HepG2 (cell line): ENCODE results near the gene GNAT3. TPM values are rescaled to one million over a fixed set of nuclear protein-coding genes. Genes with fewer than 3 reads are reported as not detected.
A peak's percentile ranks its signal among the peaks of the same experiment; 100 is the strongest.

Experiments
- ATAC-seq: fragments of 200-7000 bp; cut with Tn5 transposase; 3 replicates; pipeline ENCODE4 v1.9.1; 2020; ENCODE audit warnings: mild to moderate bottlenecking, moderate library complexity
- BruUV-seq: library from RNA; stranded (reverse); fragments of 400-500 nt; replicated peaks from 2 replicates; lab custom pipeline; 2021; lab: Mats Ljungman, UMichigan
- CTCF ChIA-PET: fragments of 300-600 bp; formaldehyde crosslinking; extraction: SDS; loops from one replicate; lab custom pipeline; 2021; ENCODE audit warnings: low total read pairs, inconsistent platforms, low intra/inter-chr PET ratio; lab: Yijun Ruan, JAX
- POLR2A ChIA-PET: fragments of 350-600 bp; sonication (Branson Sonifier 250); formaldehyde crosslinking; loops from one replicate; lab custom pipeline; 2020; ENCODE audit warnings: antibody characterized with exemption, inconsistent platforms; lab: Yijun Ruan, JAX
- DNase-seq: peaks from one replicate; pipeline ENCODE4 v3.0.0-alpha.2; 2015; ENCODE audit warnings: low spot score
- FAIRE-seq: peaks from 3 replicates; lab custom pipeline; 2011; peaks lifted over from hg19 to GRCh38; lab: Jason Lieb, UNC
- H2AFZ ChIP-seq: one replicate; pipeline ENCODE4 v1.6.1; 2011; ENCODE audit warnings: low read length, inconsistent platforms
- H3K27ac ChIP-seq: fragments of 300-600 bp; 3 replicates; pipeline ENCODE4 v1.8.0; 2011; ENCODE audit warnings: mixed run types, mild to moderate bottlenecking, mixed read lengths, low read length, inconsistent platforms; ENCODE audit not compliant: insufficient read depth; ENCODE audit errors: extremely low read length
- H3K27me3 ChIP-seq, 2 experiments: fragments of 200-600 bp in 1 of 2; 2 replicates in 1 of 2; 3 replicates in 1 of 2; pipeline versions ENCODE4 v1.6.0 to v1.8.0; 2011; ENCODE audit warnings: low read length in 2 of 2, mild to moderate bottlenecking in 2 of 2, moderate library complexity in 2 of 2, inconsistent platforms in 1 of 2; ENCODE audit not compliant: insufficient read depth in 2 of 2, control insufficient read depth in 1 of 2
- H3K36me3 ChIP-seq, 2 experiments: fragments of 200-600 bp in 1 of 2; replicated peaks in 1 of 2; 2 replicates in 1 of 2; 3 replicates in 1 of 2; pipeline versions ENCODE4 v1.5.1 to v1.8.0; 2011; ENCODE audit warnings: low read length in 2 of 2, inconsistent platforms in 1 of 2; ENCODE audit not compliant: insufficient read depth in 2 of 2, control insufficient read depth in 1 of 2
- H3K4me1 ChIP-seq: 2 replicates; pipeline ENCODE4 v1.5.1; 2012; ENCODE audit warnings: low read length, inconsistent platforms; ENCODE audit not compliant: insufficient read depth
- H3K4me2 ChIP-seq: 2 replicates; pipeline ENCODE4 v1.6.0; 2011; ENCODE audit warnings: low read depth, low read length, inconsistent platforms
- H3K4me3 ChIP-seq, 3 experiments: fragments of 200-600 bp in 1 of 3; sonication (generic), shearing (Covaris generic) in 1 of 3; replicated peaks in 1 of 3; 2 replicates each; pipeline ENCODE4 v1.5.1; 2011 to 2016; ENCODE audit warnings: low read length in 3 of 3, inconsistent platforms in 2 of 3, low read depth in 2 of 3, mild to moderate bottlenecking in 2 of 3, control low read depth in 1 of 3, mixed read lengths in 1 of 3; ENCODE audit not compliant: insufficient read depth in 1 of 3
- H3K79me2 ChIP-seq: one replicate; pipeline ENCODE4 v1.6.1; 2011; ENCODE audit warnings: low read length, inconsistent platforms; ENCODE audit not compliant: insufficient read depth
- H3K9ac ChIP-seq: 2 replicates; pipeline ENCODE4 v1.6.0; 2011; ENCODE audit warnings: mild to moderate bottlenecking, low read depth, low read length, inconsistent platforms; ENCODE audit not compliant: insufficient read depth
- H3K9me3 ChIP-seq: 2 replicates; pipeline ENCODE4 v1.5.1; 2012; ENCODE audit warnings: mild to moderate bottlenecking, low read length
- H4K20me1 ChIP-seq: 2 replicates; pipeline ENCODE4 v1.6.0; 2011; ENCODE audit warnings: inconsistent platforms, mild to moderate bottlenecking, low read length, moderate library complexity; ENCODE audit not compliant: insufficient read depth
- ATF3 ChIP-seq: sonication (generic); formaldehyde crosslinking; IDR thresholded peaks from 2 replicates; pipeline ENCODE4 v1.4.0; 2020; ENCODE audit warnings: missing genetic modification reagents
- CHD2 ChIP-seq: IDR thresholded peaks from 2 replicates; pipeline ENCODE4 v1.6.1; 2011; ENCODE audit warnings: low read depth, low read length, improper control_type of control experiment
- FOSL2 ChIP-seq: sonication (generic); formaldehyde crosslinking; IDR thresholded peaks from 2 replicates; pipeline ENCODE4 v1.4.0; 2020; ENCODE audit warnings: missing genetic modification reagents
- GATAD2A ChIP-seq: IDR thresholded peaks from 2 replicates; pipeline ENCODE4 v1.6.1; 2016
- HNF4A ChIP-seq: sonication (generic); formaldehyde crosslinking; IDR thresholded peaks from 2 replicates; pipeline ENCODE4 v1.4.0; 2020; ENCODE audit warnings: missing genetic modification reagents
- HOXD1 ChIP-seq: sonication (generic); formaldehyde crosslinking; IDR thresholded peaks from 2 replicates; pipeline ENCODE4 v1.5.0; 2020; ENCODE audit warnings: missing genetic modification reagents
- KDM6A ChIP-seq: IDR thresholded peaks from 2 replicates; pipeline ENCODE4 v1.6.1; 2016; ENCODE audit warnings: low read depth
- MAFF ChIP-seq: IDR thresholded peaks from 2 replicates; pipeline ENCODE4 v1.6.1; 2011; ENCODE audit warnings: low read depth, low read length, improper control_type of control experiment
- NCOA2 ChIP-seq: sonication (generic); formaldehyde crosslinking; IDR thresholded peaks from 2 replicates; pipeline ENCODE4 v1.8.0; 2022; ENCODE audit warnings: inconsistent platforms
- NKX3-1 ChIP-seq: sonication (generic); formaldehyde crosslinking; IDR thresholded peaks from 2 replicates; pipeline ENCODE4 v1.5.0; 2020; ENCODE audit warnings: missing genetic modification reagents
- NR2F1 ChIP-seq, 2 experiments: fragments of 450-650 bp in 1 of 2; formaldehyde crosslinking in 1 of 2; IDR thresholded peaks; 2 replicates each; pipeline versions ENCODE4 v1.5.0 to v1.6.1; 2016 to 2020; ENCODE audit warnings: mild to moderate bottlenecking in 1 of 2, missing compliant biosample characterization in 1 of 2, missing genetic modification reagents in 1 of 2, moderate library complexity in 1 of 2
- NR2F6 ChIP-seq, 2 experiments: IDR thresholded peaks; 2 replicates each; pipeline ENCODE4 v1.6.1; 2016; ENCODE audit warnings: antibody characterized with exemption in 1 of 2, mild to moderate bottlenecking in 1 of 2
- SAP130 ChIP-seq: IDR thresholded peaks from 2 replicates; pipeline ENCODE4 v1.6.1; 2016; ENCODE audit warnings: low read depth
- SMARCE1 ChIP-seq: fragments of 450-650 bp; IDR thresholded peaks from 2 replicates; pipeline ENCODE4 v1.6.1; 2017; ENCODE audit warnings: borderline replicate concordance
- SOX13 ChIP-seq, 3 experiments: fragments of 450-650 bp in 1 of 3; sonication (generic) in 1 of 3; formaldehyde crosslinking in 1 of 3; IDR thresholded peaks in 2 of 3; conservative IDR thresholded peaks in 1 of 3; 2 replicates each; pipeline versions ENCODE4 v1.5.0 to v1.6.1; 2016 to 2020; ENCODE audit warnings: antibody characterized with exemption in 1 of 3, mild to moderate bottlenecking in 1 of 3, missing compliant biosample characterization in 1 of 3, missing genetic modification reagents in 1 of 3, moderate library complexity in 1 of 3
- TEAD3 ChIP-seq: optimal IDR thresholded peaks from 2 replicates; pipeline ENCODE3; 2016; ENCODE audit warnings: borderline replicate concordance
- THAP11 ChIP-seq: IDR thresholded peaks from 2 replicates; pipeline ENCODE4 v1.6.1; 2016; ENCODE audit warnings: missing biosample characterization, missing genetic modification reagents
- ZKSCAN8 ChIP-seq: IDR thresholded peaks from 2 replicates; pipeline ENCODE4 v1.6.1; 2016; ENCODE audit warnings: borderline replicate concordance, missing genetic modification reagents, missing compliant biosample characterization
- WGBS: methylation state at CpG from one replicate; pipeline ENCODE4 v1.1.6; 2017; ENCODE audit warnings: low lambda C conversion rate; 5-methylcytosine and 5-hydroxymethylcytosine counted together
- in situ Hi-C: cut with HindIII; loops from 2 replicates; pipeline ENCODE4 v1.10.0; 2017; ENCODE audit warnings: low pct_unique_long_range_greater_than_20kb; ENCODE audit not compliant: extremely low pct_ligation_motif_present
- intact Hi-C: fragments of 100-400 bp; cut with micrococcal nuclease; formaldehyde crosslinking; loops from one replicate; pipeline ENCODE4 v1.10.0; 2022; ENCODE audit not compliant: unreplicated experiment
- polyA plus RNA-seq, 8 experiments: library from polyadenylated mRNA; depleted of rRNA in 3 of 8; stranded (reverse) in 7 of 8; unstranded in 1 of 8; fragments of >200 nt; fragmentation: Illumina TruSeq in 4 of 8; extraction: Trizol in 4 of 8; gene quantifications; 2 replicates each; pipeline versions ENCODE4 v1.2.1 to v1.2.3, GENCODE V29; 2011 to 2016; ENCODE audit warnings: low read depth in 4 of 8, missing spikeins in 1 of 8, mixed read lengths in 1 of 8; ENCODE audit not compliant: insufficient read depth in 1 of 8
- total RNA-seq, 5 experiments: library from RNA; depleted of rRNA; stranded (reverse); fragments of >200 nt; fragmentation: Illumina TruSeq; extraction: Trizol; gene quantifications; 2 replicates each; pipeline ENCODE4 v1.2.3, GENCODE V29; 2016; ENCODE audit warnings: low read depth in 1 of 5
- TF ChIP-seq, protein P1 (sequence below): sonication (generic); formaldehyde crosslinking; IDR thresholded peaks from 2 replicates; pipeline ENCODE4 v1.5.0; 2020; ENCODE audit warnings: mild to moderate bottlenecking, missing genetic modification reagents
- TF ChIP-seq, protein P2 (sequence below): IDR thresholded peaks from 2 replicates; pipeline ENCODE4 v1.4.0; 2020; ENCODE audit warnings: mild to moderate bottlenecking, missing genetic modification reagents

GNAT3 gene
- total and polyA plus RNA-seq, 2 of the 13 experiments (the other 11 are each of a cell fraction or from before 2014, with no cell fraction given), result not detected

- Histone ChIP-seq H3K27me3 (no peaks in the 10 kb centered on the region), H2AFZ (no peak overlapping the region), H3K4me3 (no peak overlapping the region), H3K4me2 (no peak overlapping the region), H3K9me3 (no peaks in the 10 kb centered on the region), H3K36me3 (no peaks in the 10 kb centered on the region), H4K20me1 (no peaks in the 10 kb centered on the region), H3K27ac (no peak overlapping the region), H3K79me2 (no peaks in the 10 kb centered on the region), H3K9ac (no peak overlapping the region), H3K4me1 (peaks cover 9% of the 10 kb centered on the region)
- peak; percentile 72 for DNase-seq
- intact Hi-C loops, result no loop called here
- peak; percentile 54 for FAIRE-seq
- POLR2A ChIA-PET, result no interaction called here
- in situ Hi-C loops, result no loop called here
- WGBS, result 13% methylated on average over 1 of the region's 1 CpG
- peak; percentile 97 for ATAC-seq
- CTCF ChIA-PET, result no interaction called here
- no TSS peak for BruUV-seq
- TF ChIP-seq THAP11 (CRISPR knock-in tag) (no peak), ZKSCAN8 (CRISPR knock-in tag) (no peak), MAFF (peak; percentile 97), NKX3-1 (no peak), TEAD3 (CRISPR knock-in tag) (peak; percentile 93), HNF4A (CRISPR knock-in tag) (0 out of 2 replicates have a peak, but pooled peaks have one; percentile 14), SAP130 (0 out of 2 replicates have a peak, but pooled peaks have one; percentile 13), GATAD2A (CRISPR knock-in tag) (peak; percentile 30; the same call in 1 of the 2 replicates), NR2F6 (IDR thresholded peaks at IDR 0.05) (peak; percentile 41), NR2F6 (CRISPR knock-in tag; IDR thresholded peaks at IDR 0.05) (peak; percentile 71), CHD2 (no peak), SOX13 (IDR thresholded peaks at IDR 0.05) (no peak), SOX13 (CRISPR knock-in tag; conservative IDR thresholded peaks at IDR 0.05 in 1 of 2, IDR thresholded peaks at IDR 0.05 in 1 of 2) (0 out of 4 replicates have a peak, but pooled peaks of 1 of the 2 experiments have one; percentile 17), NR2F1 (CRISPR knock-in tag; IDR thresholded peaks at IDR 0.05) (peak; percentile 54 to 94; a peak in 3 of 4 replicates), SMARCE1 (0 out of 2 replicates have a peak, but pooled peaks have one; percentile 16), KDM6A (CRISPR knock-in tag) (no peak), FOSL2 (CRISPR knock-in tag) (peak; percentile 92), ATF3 (CRISPR knock-in tag) (0 out of 2 replicates have a peak, but pooled peaks have one; percentile 44), NCOA2 (CRISPR knock-in tag) (0 out of 2 replicates have a peak, but pooled peaks have one; percentile 34), HOXD1 (CRISPR knock-in tag) (no peak)
- TF ChIP-seq, protein P1, sequence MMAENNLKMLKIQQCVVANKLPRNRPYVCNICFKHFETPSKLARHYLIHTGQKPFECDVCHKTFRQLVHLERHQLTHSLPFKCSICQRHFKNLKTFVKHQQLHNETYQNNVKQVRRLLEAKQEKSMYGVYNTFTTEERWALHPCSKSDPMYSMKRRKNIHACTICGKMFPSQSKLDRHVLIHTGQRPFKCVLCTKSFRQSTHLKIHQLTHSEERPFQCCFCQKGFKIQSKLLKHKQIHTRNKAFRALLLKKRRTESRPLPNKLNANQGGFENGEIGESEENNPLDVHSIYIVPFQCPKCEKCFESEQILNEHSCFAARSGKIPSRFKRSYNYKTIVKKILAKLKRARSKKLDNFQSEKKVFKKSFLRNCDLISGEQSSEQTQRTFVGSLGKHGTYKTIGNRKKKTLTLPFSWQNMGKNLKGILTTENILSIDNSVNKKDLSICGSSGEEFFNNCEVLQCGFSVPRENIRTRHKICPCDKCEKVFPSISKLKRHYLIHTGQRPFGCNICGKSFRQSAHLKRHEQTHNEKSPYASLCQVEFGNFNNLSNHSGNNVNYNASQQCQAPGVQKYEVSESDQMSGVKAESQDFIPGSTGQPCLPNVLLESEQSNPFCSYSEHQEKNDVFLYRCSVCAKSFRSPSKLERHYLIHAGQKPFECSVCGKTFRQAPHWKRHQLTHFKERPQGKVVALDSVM (CRISPR knock-in tag), result no peak
- TF ChIP-seq, protein P2, sequence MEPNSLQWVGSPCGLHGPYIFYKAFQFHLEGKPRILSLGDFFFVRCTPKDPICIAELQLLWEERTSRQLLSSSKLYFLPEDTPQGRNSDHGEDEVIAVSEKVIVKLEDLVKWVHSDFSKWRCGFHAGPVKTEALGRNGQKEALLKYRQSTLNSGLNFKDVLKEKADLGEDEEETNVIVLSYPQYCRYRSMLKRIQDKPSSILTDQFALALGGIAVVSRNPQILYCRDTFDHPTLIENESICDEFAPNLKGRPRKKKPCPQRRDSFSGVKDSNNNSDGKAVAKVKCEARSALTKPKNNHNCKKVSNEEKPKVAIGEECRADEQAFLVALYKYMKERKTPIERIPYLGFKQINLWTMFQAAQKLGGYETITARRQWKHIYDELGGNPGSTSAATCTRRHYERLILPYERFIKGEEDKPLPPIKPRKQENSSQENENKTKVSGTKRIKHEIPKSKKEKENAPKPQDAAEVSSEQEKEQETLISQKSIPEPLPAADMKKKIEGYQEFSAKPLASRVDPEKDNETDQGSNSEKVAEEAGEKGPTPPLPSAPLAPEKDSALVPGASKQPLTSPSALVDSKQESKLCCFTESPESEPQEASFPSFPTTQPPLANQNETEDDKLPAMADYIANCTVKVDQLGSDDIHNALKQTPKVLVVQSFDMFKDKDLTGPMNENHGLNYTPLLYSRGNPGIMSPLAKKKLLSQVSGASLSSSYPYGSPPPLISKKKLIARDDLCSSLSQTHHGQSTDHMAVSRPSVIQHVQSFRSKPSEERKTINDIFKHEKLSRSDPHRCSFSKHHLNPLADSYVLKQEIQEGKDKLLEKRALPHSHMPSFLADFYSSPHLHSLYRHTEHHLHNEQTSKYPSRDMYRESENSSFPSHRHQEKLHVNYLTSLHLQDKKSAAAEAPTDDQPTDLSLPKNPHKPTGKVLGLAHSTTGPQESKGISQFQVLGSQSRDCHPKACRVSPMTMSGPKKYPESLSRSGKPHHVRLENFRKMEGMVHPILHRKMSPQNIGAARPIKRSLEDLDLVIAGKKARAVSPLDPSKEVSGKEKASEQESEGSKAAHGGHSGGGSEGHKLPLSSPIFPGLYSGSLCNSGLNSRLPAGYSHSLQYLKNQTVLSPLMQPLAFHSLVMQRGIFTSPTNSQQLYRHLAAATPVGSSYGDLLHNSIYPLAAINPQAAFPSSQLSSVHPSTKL (CRISPR knock-in tag), result peak; percentile 70
These were observed 12.4 kb downstream of the GNAT3 start for GRCh38 chr7:80499350-80499953.
